ENCODE data around the gene TMEM156. TPM values are rescaled to one million over a fixed set of nuclear protein-coding genes. Genes with fewer than 3 reads are reported as not detected.

Gene TMEM156
- total RNA-seq, 1 experiment from 2014 or later: 0.07 TPM

Other genes starting within 250 kb of the TMEM156 start
- not detected in 2 replicates for gene TLR10, start 249.4 kb downstream of the TMEM156 start, total RNA-seq (2014; rRNA removed; shearing (Covaris generic))
- gene TLR1, start 227.6 kb downstream of the TMEM156 start, total RNA-seq (2014; rRNA removed; shearing (Covaris generic)): not detected in 2 replicates
- 0.03 TPM in 1 of 2 replicates, not detected in the other for gene TLR6, start 175.6 kb downstream of the TMEM156 start, total RNA-seq (2014; rRNA removed; shearing (Covaris generic))
- gene FAM114A1, start 164.6 kb downstream of the TMEM156 start, total RNA-seq (2014; rRNA removed; shearing (Covaris generic)): 8.7 and 9.2 TPM in 2 replicates
- 68.1 and 91.7 TPM in 2 replicates for gene KLHL5, start 29.8 kb upstream of the TMEM156 start, total RNA-seq (2014; rRNA removed; shearing (Covaris generic))
- 13.6 and 34.7 TPM in 2 replicates for gene WDR19, start 150.1 kb upstream of the TMEM156 start, total RNA-seq (2014; rRNA removed; shearing (Covaris generic))

All from G401 (cell line).